ENCODE results near the gene USP37.

- TF ChIP-seq ZNF740 (CRISPR knock-in tag; IDR thresholded peaks at IDR 0.05) (no peak), CTCF (CRISPR knock-in tag; IDR thresholded peaks at IDR 0.05) (no peak), EZH2 (conservative IDR thresholded peaks at IDR 0.05; ENCODE audit: low read depth, low read length) (no peak), POLR2AphosphoS5 (IDR thresholded peaks at IDR 0.05; ENCODE audit: low read depth, low read length) (no peak), POLR2A (IDR thresholded peaks at IDR 0.05; ENCODE audit: insufficient read depth in 1 of 2, low read depth in 2 of 2, low read length in 2 of 2) (no peak), MTA3 (CRISPR knock-in tag; IDR thresholded peaks at IDR 0.05) (no peak), SOX5 (CRISPR knock-in tag; IDR thresholded peaks at IDR 0.05; ENCODE audit: borderline replicate concordance) (peak; percentile 73; the same call in 1 of the 2 replicates), RERE (CRISPR knock-in tag; IDR thresholded peaks at IDR 0.05; ENCODE audit: low read depth) (no peak), REL (CRISPR knock-in tag; conservative IDR thresholded peaks at IDR 0.05) (no peak), MTF1 (CRISPR knock-in tag; IDR thresholded peaks at IDR 0.05) (no peak), TBP (CRISPR knock-in tag; IDR thresholded peaks at IDR 0.05) (no peak), ATF2 (CRISPR knock-in tag; IDR thresholded peaks at IDR 0.05) (no peak), ZNF512 (CRISPR knock-in tag; IDR thresholded peaks at IDR 0.05) (no peak)
Measured at GRCh38 chr2:218448934-218449333, 119.2 kb downstream of the USP37 start.

Data from HepG2 (cell line).